IPS-20b (cell line): ENCODE results near the gene NLGN3.

ENCODE experiments used
- H3K27ac ChIP-seq: one replicate; pipeline ENCODE4 v1.5.1; 2013; ENCODE audit warnings: low read length
- H3K27me3 ChIP-seq: 2 replicates; pipeline ENCODE4 v1.6.1; 2013; ENCODE audit warnings: mild to moderate bottlenecking, low read length, inconsistent platforms; ENCODE audit not compliant: insufficient read depth
- H3K36me3 ChIP-seq: 2 replicates; pipeline ENCODE4 v1.6.1; 2013; ENCODE audit warnings: low read depth, mild to moderate bottlenecking, inconsistent platforms, low read length, moderate library complexity; ENCODE audit not compliant: insufficient read depth
- H3K4me1 ChIP-seq: 2 replicates; pipeline ENCODE4 v1.6.1; 2013; ENCODE audit warnings: mild to moderate bottlenecking, control low read depth, inconsistent platforms, low read length, moderate library complexity; ENCODE audit not compliant: insufficient read depth
- H3K4me3 ChIP-seq: 2 replicates; pipeline ENCODE4 v1.5.1; 2013; ENCODE audit warnings: mild to moderate bottlenecking, low read length, inconsistent platforms
- H3K9ac ChIP-seq: 2 replicates; pipeline ENCODE4 v1.6.1; 2013; ENCODE audit warnings: low read depth, mild to moderate bottlenecking, inconsistent platforms, low read length, moderate library complexity
- H3K9me3 ChIP-seq: 2 replicates; pipeline ENCODE4 v1.6.1; 2013; ENCODE audit warnings: mild to moderate bottlenecking, low read depth, low read length, inconsistent platforms; ENCODE audit not compliant: insufficient read depth

Gene NLGN3

DNA sequence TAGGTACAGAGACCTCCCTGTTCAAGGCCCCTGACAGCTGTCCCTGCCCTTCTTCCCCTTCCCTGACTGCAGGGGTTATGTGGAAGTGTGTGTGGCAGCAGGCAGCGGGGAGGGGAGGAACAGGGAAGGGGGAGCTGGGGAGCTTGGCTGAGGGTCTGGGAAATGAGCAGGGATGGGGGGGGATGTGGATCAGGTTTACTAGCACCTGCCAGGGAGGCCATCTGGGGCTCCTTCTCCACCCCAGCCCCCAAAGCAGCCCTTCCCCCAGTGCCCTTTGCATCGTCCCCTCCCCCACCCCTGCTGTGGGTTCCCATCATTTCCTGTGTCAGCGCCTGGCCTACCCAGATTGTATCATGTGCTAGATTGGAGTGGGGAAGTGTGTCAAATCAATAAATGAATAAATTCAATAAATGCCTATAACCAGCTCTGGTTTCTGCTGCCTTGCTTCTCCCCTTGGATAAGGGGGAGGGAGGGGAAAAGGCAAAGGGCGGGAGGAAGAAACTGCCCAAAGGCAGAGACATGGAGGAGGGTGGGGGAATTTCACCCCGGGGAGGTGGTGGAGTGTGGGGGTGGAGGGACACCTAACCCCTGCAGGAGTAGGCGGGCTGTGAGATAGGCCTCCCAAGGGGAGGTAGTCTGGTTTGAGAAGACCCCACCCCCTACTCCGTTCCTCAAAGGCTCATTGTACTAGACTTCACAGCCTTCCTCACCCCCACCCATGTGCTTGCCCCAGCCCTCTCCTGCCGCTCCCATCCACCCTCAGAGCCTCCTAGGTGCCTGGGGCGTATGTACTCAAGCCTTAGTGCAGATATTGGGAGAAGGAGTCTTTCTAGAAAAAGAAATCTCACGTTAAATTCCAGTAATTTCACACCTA lies 41.3 kb upstream of the NLGN3 start:
- peaks cover 34% of the 10 kb centered on the region for H3K4me1 ChIP-seq
- H3K9me3 ChIP-seq, result no peaks in the 10 kb centered on the region
- H3K4me3 ChIP-seq, result peak overlapping the region; percentile 58
- H3K27me3 ChIP-seq, result peaks cover 25% of the 10 kb centered on the region
- H3K27ac ChIP-seq, result peak overlapping the region; percentile 81
- H3K9ac ChIP-seq, result peak overlapping the region; percentile 70; the same call in 1 of the 2 replicates
- H3K36me3 ChIP-seq, result peaks cover 4% of the 10 kb centered on the region; the same call in 1 of the 2 replicates

DNA sequence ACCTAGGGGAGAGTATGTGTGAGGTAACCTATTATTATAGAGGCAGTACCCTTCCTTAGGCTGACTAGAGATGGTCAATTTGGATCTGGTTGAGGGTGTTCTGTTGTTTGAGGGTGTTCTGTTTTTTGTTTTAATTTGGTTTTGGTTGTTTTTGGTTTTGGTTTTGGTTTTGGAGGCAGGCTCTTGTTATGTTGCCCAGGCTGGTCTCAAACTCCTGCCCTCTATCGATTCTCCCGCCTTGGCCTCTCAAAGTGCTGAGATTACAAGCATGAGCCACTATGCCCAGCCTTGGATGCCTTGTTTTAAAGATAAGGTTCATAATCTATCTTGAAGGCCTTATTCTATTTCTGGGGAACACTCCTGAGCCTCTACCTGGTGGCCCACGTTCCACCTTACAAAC lies 39.0 kb upstream of the NLGN3 start:
- Histone ChIP-seq H3K27me3 (peaks cover 40% of the 10 kb centered on the region), H3K9ac (no peak overlapping the region), H3K9me3 (no peaks in the 10 kb centered on the region), H3K27ac (no peak overlapping the region), H3K4me1 (peaks cover 22% of the 10 kb centered on the region), H3K4me3 (no peak overlapping the region), H3K36me3 (peaks cover 4% of the 10 kb centered on the region; the same call in 1 of the 2 replicates)

DNA sequence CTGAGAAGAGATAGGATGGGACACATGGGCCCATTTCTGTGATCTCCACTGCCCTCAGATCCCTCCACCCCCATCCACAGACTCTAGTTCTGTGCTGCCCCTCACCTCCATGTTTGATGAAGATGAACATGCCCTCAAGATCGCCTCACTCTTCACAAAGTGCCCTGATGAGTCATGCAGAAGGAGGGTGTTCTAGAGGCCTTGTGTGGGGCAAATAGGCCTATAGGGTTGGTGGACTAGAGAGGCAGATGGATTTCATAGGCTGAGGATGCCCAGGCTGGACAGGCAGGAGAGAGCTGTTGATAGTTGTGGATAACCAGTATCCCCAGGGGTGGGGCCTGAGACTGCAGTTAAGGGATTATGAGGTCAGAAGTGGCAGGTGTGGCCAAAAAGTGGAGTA lies 38.2 kb upstream of the NLGN3 start, which contains the start of gene CXorf65:
CXorf65 (minus strand) TSS at position 314 of the 400 bp plus-strand sequence; CDS start at position 130, 184 bp downstream.
- no peak within 1 kb of the TSS for H3K27ac ChIP-seq
- no peaks in the 10 kb centered on the region for H3K9me3 ChIP-seq
- H3K27me3 ChIP-seq, result peaks cover 40% of the 10 kb centered on the region; the same call in 1 of the 2 replicates
- H3K9ac ChIP-seq, result no peak within 1 kb of the TSS
- H3K4me3 ChIP-seq, result no peak within 1 kb of the TSS
- H3K4me1 ChIP-seq, result peaks cover 22% of the 10 kb centered on the region
- H3K36me3 ChIP-seq, result peaks cover 3% of the 10 kb centered on the region; the same call in 1 of the 2 replicates

DNA sequence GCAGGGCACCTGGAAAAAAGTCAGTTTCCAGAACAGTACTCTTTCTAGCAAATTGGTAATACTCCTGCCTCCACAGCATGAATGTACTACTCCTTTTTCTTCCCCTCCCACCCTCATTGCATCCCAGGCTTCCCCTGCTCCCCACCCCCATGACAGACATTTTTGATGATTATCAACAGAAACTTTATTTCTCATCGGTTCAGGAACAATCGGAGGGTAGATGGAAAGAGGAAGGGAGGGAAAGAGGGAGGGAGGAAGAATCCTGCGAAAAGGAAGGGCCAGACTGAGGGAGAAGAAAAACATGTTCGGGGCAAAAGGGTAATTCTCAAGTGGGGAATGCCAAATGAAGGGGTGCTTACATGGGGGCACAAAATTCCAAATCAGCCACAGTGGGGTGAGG lies 37.4 kb upstream of the NLGN3 start:
- Histone ChIP-seq H3K27ac (no peak overlapping the region), H3K4me1 (peaks cover 16% of the 10 kb centered on the region), H3K9ac (no peak overlapping the region), H3K27me3 (peaks cover 45% of the 10 kb centered on the region; the same call in 1 of the 2 replicates), H3K9me3 (no peaks in the 10 kb centered on the region), H3K4me3 (no peak overlapping the region), H3K36me3 (no peaks in the 10 kb centered on the region)

GRCh38 chrX:71107762-71108360 lies 36.8 kb upstream of the NLGN3 start:
- H3K27me3 ChIP-seq, result peaks cover 51% of the 10 kb centered on the region; the same call in 1 of the 2 replicates
- H3K9ac ChIP-seq, result no peak overlapping the region
- no peak overlapping the region for H3K27ac ChIP-seq
- no peaks in the 10 kb centered on the region for H3K36me3 ChIP-seq
- H3K4me1 ChIP-seq, result peaks cover 11% of the 10 kb centered on the region
- no peaks in the 10 kb centered on the region for H3K9me3 ChIP-seq
- H3K4me3 ChIP-seq, result no peak overlapping the region

DNA sequence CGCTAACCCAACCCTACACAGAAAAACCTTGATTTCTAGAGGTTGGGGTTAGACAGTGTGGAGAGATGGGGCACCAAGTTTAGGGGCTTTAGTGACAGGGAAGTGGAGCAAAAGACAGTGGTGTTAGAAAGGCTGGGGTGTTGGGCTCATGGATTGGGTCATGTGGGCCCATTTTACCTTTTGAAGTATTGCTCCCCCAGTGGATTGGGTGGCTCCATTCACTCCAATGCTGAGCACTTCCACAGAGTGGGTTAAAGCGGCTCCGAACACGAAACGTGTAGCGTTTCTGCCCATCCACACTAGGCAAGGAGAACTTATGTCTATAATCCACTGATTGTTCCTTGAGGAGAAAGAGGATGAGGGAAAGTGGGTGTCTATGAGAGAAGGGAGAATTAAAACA lies 35.6 kb upstream of the NLGN3 start:
- H3K4me3 ChIP-seq, result no peak overlapping the region
- peaks cover 6% of the 10 kb centered on the region for H3K4me1 ChIP-seq
- H3K9ac ChIP-seq, result no peak overlapping the region
- H3K36me3 ChIP-seq, result no peaks in the 10 kb centered on the region
- H3K27ac ChIP-seq, result no peak overlapping the region
- H3K9me3 ChIP-seq, result no peaks in the 10 kb centered on the region
- peaks cover 60% of the 10 kb centered on the region; the same call in 1 of the 2 replicates for H3K27me3 ChIP-seq

GRCh38 chrX:71111141-71111843 lies 33.3 kb upstream of the NLGN3 start, which contains the start of gene IL2RG:
Gene IL2RG, minus strand, starts transcription at chrX:71111577. Its CDS starts 38 bp downstream, at chrX:71111539.
- Histone ChIP-seq H3K27me3 (peaks cover 69% of the 10 kb centered on the region; the same call in 1 of the 2 replicates), H3K36me3 (no peaks in the 10 kb centered on the region), H3K9me3 (no peaks in the 10 kb centered on the region), H3K9ac (no peak within 1 kb of the TSS), H3K4me1 (no peaks in the 10 kb centered on the region), H3K27ac (no peak within 1 kb of the TSS), H3K4me3 (no peak within 1 kb of the TSS)

GRCh38 chrX:71111921-71112431 lies 32.7 kb upstream of the NLGN3 start:
- Histone ChIP-seq H3K9me3 (no peaks in the 10 kb centered on the region), H3K27ac (no peak overlapping the region), H3K27me3 (peaks cover 68% of the 10 kb centered on the region; the same call in 1 of the 2 replicates), H3K9ac (no peak overlapping the region), H3K36me3 (no peaks in the 10 kb centered on the region), H3K4me3 (no peak overlapping the region), H3K4me1 (no peaks in the 10 kb centered on the region)

DNA sequence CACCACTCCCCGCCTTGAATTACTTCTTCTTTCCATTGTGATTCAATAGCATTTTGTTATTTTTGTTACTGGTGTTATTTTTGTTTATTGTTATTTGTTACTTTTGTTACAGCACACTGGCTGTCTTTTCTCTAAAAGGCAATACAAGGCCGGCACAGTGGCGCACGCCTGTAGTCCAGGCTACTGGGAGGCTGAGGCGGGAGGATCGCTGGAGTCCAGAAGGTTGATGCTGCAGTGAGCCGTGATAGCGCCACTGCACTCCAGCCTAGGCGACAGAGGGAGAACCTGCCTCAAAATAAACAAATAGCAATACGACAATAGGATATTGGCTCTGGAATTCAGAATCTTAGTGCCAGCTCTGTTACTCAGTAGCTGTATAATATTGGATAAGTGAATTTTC lies 27.3 kb upstream of the NLGN3 start:
- peaks cover 38% of the 10 kb centered on the region; the same call in 1 of the 2 replicates for H3K27me3 ChIP-seq
- H3K4me3 ChIP-seq, result peak overlapping the region; percentile 77; the same call in 1 of the 2 replicates
- no peaks in the 10 kb centered on the region for H3K9me3 ChIP-seq
- H3K9ac ChIP-seq, result no peak overlapping the region
- H3K4me1 ChIP-seq, result no peaks in the 10 kb centered on the region; the same call in 1 of the 2 replicates
- peaks cover 28% of the 10 kb centered on the region for H3K36me3 ChIP-seq
- no peak overlapping the region for H3K27ac ChIP-seq

- Histone ChIP-seq H3K9me3 (no peaks in the 10 kb centered on the region), H3K4me3 (peak within 1 kb of the TSS; percentile 77), H3K36me3 (peaks cover 37% of the 10 kb centered on the region), H3K27me3 (peaks cover 30% of the 10 kb centered on the region; the same call in 1 of the 2 replicates), H3K9ac (peak within 1 kb of the TSS; percentile 73; the same call in 1 of the 2 replicates), H3K4me1 (no peaks in the 10 kb centered on the region; the same call in 1 of the 2 replicates), H3K27ac (no peak within 1 kb of the TSS)
These were observed 26.3 kb upstream of the NLGN3 start, which contains the start of gene MED12 for GRCh38 chrX:71118032-71118984. Gene MED12, plus strand, starts transcription at chrX:71118596. Its CDS starts 159 bp downstream, at chrX:71118755.
